SU-DHL-6 (cell line): ENCODE data around the gene MARK3.

Experiments used
- H2AFZ ChIP-seq: fragments of 200-600 bp; sonication (generic); 2 replicates; pipeline ENCODE4 v1.6.1; 2014; ENCODE audit warnings: low read depth, mild to moderate bottlenecking, moderate library complexity, mixed read lengths, antibody characterized with exemption, low read length; ENCODE audit not compliant: severe bottlenecking
- H3F3A ChIP-seq: fragments of 200-600 bp; shearing (Covaris generic); 2 replicates; pipeline ENCODE4 v1.6.0; 2016; ENCODE audit warnings: antibody characterized with exemption, mild to moderate bottlenecking; ENCODE audit not compliant: insufficient read depth
- H3K27ac ChIP-seq: fragments of 200-600 bp; sonication (generic); 2 replicates; pipeline ENCODE4 v1.5.1; 2016; ENCODE audit warnings: low read depth, mild to moderate bottlenecking, low read length, moderate library complexity, mixed read lengths
- H3K27me3 ChIP-seq: fragments of 200-600 bp; sonication (generic), shearing (Covaris generic); 2 replicates; pipeline ENCODE4 v1.6.0; 2014; ENCODE audit warnings: mild to moderate bottlenecking, low read length
- H3K36me3 ChIP-seq: fragments of 200-600 bp; sonication (generic); 2 replicates; pipeline ENCODE4 v1.6.1; 2014; ENCODE audit warnings: mild to moderate bottlenecking, low read length, mixed read lengths
- H3K4me2 ChIP-seq: fragments of 300-600, 200-600 bp; shearing (Covaris generic), sonication (generic); 2 replicates; pipeline ENCODE4 v1.6.0; 2014; ENCODE audit warnings: low read length, low read depth, mild to moderate bottlenecking; ENCODE audit not compliant: poor library complexity, severe bottlenecking
- H3K4me3 ChIP-seq: fragments of 200-600 bp; sonication (generic); 2 replicates; pipeline ENCODE4 v1.5.1; 2014; ENCODE audit warnings: antibody characterized with exemption, low read length, mild to moderate bottlenecking, mixed read lengths; ENCODE audit not compliant: insufficient read depth, poor library complexity, severe bottlenecking
- H3K79me2 ChIP-seq: fragments of 200-600 bp; sonication (generic); 2 replicates; pipeline ENCODE4 v1.6.1; 2014; ENCODE audit warnings: mild to moderate bottlenecking, low read length, moderate library complexity; ENCODE audit not compliant: insufficient read depth
- H3K9ac ChIP-seq: fragments of 200-600 bp; sonication (generic); 2 replicates; pipeline ENCODE4 v1.7.0; 2014; ENCODE audit warnings: mild to moderate bottlenecking, low read length
- H3K9me2 ChIP-seq: fragments of 200-600 bp; sonication (generic); replicated peaks from 2 replicates; pipeline ENCODE4 v1.6.1; 2014; ENCODE audit warnings: low read length; ENCODE audit not compliant: insufficient read depth
- H3K9me3 ChIP-seq: fragments of 200-600 bp; sonication (generic); 2 replicates; pipeline ENCODE4 v1.6.1; 2014; ENCODE audit warnings: low read length, mixed read lengths; ENCODE audit not compliant: insufficient read depth
- H4K20me1 ChIP-seq: fragments of 200-600 bp; sonication (generic); 2 replicates; pipeline ENCODE4 v1.6.1; 2014; ENCODE audit warnings: low read depth, mild to moderate bottlenecking, antibody characterized with exemption, low read length, moderate library complexity, mixed read lengths
- EZH2phosphoT487 ChIP-seq: fragments of 200-600 bp; sonication (generic), shearing (Covaris generic); conservative IDR thresholded peaks from 2 replicates; pipeline ENCODE4 v1.6.1; 2018; ENCODE audit warnings: mild to moderate bottlenecking, antibody characterized with exemption, low read length, moderate library complexity, mixed read lengths
- TF ChIP-seq, protein P1 (sequence below): fragments of 200-600 bp; sonication (generic); IDR thresholded peaks from one replicate; pipeline ENCODE4 v1.5.1; 2017; ENCODE audit warnings: antibody characterized with exemption, mild to moderate bottlenecking, low read length, moderate library complexity; ENCODE audit not compliant: insufficient read depth, poor library complexity, severe bottlenecking

MARK3 gene

GRCh38 chr14:103378038-103378854, 7.0 kb upstream of the MARK3 start:
- Histone ChIP-seq H3K79me2 (no peaks in the 10 kb centered on the region), H3K9me2 (no peaks in the 10 kb centered on the region)
- no peak for TF ChIP-seq EZH2phosphoT487
- TF ChIP-seq, protein P1, sequence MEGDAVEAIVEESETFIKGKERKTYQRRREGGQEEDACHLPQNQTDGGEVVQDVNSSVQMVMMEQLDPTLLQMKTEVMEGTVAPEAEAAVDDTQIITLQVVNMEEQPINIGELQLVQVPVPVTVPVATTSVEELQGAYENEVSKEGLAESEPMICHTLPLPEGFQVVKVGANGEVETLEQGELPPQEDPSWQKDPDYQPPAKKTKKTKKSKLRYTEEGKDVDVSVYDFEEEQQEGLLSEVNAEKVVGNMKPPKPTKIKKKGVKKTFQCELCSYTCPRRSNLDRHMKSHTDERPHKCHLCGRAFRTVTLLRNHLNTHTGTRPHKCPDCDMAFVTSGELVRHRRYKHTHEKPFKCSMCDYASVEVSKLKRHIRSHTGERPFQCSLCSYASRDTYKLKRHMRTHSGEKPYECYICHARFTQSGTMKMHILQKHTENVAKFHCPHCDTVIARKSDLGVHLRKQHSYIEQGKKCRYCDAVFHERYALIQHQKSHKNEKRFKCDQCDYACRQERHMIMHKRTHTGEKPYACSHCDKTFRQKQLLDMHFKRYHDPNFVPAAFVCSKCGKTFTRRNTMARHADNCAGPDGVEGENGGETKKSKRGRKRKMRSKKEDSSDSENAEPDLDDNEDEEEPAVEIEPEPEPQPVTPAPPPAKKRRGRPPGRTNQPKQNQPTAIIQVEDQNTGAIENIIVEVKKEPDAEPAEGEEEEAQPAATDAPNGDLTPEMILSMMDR = no peak

DNA sequence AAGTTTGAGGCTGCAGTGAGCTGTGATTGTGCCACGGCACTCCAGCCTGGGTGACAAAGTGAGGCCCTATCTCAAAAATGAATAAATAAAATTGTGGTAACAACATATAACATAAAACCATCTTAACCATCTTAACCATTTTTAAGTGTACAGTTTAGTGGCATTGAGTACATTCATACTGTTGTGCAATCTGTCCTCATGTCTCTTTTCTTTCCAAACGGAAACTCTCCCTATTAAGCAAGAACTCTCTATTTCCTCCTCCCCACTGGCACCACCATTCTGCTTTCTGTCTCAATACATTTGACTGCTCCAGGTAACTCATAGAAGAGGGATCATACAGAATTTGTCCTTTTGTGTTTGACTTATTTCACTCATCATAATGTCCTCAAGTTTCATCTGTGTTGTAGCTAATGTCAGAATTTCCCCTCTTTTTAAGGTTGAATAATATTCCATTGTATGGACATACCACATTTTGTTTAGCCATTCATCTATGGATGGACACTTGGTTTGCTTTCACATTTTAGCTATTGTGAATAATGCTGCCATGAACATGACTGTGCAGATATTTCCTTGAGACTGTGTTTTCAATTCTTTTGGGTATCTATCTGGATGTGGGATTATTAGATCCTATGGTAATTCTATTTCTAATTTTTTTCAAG, 4.4 kb upstream of the MARK3 start:
- Histone ChIP-seq H3K27ac (no peak overlapping the region), H3K4me2 (no peak overlapping the region)

More at GRCh38 chr14:103378038-103378854, 7.0 kb upstream of the MARK3 start:
- Histone ChIP-seq H3K4me2 (no peak overlapping the region), H3F3A (no peaks in the 10 kb centered on the region), H2AFZ (no peak overlapping the region), H3K36me3 (no peaks in the 10 kb centered on the region), H3K27me3 (no peaks in the 10 kb centered on the region), H3K4me3 (no peak overlapping the region), H3K9me3 (no peaks in the 10 kb centered on the region), H3K9ac (no peak overlapping the region), H3K27ac (no peak overlapping the region), H4K20me1 (no peaks in the 10 kb centered on the region)

GRCh38 chr14:103382376-103382775, 2.8 kb upstream of the MARK3 start:
- Histone ChIP-seq H3K79me2 (peaks cover 20% of the 10 kb centered on the region), H3K9me3 (no peaks in the 10 kb centered on the region), H3K27me3 (no peaks in the 10 kb centered on the region), H3K4me2 (no peak overlapping the region), H3K4me3 (no peak overlapping the region), H2AFZ (no peak overlapping the region), H3K9ac (no peak overlapping the region), H4K20me1 (peaks cover 4% of the 10 kb centered on the region; the same call in 1 of the 2 replicates), H3F3A (no peaks in the 10 kb centered on the region), H3K9me2 (no peaks in the 10 kb centered on the region), H3K27ac (no peak overlapping the region), H3K36me3 (no peaks in the 10 kb centered on the region)
- TF ChIP-seq, protein P1 = no peak
- no peak for TF ChIP-seq EZH2phosphoT487

More for the DNA sequence above, 4.4 kb upstream of the MARK3 start:
- H3K9me2 ChIP-seq = no peaks in the 10 kb centered on the region
- H4K20me1 ChIP-seq = no peaks in the 10 kb centered on the region
- H3K4me3 ChIP-seq = no peak overlapping the region
- no peak for TF ChIP-seq EZH2phosphoT487
- TF ChIP-seq, protein P1 = no peak
- H2AFZ ChIP-seq = no peak overlapping the region
- H3K9me3 ChIP-seq = no peaks in the 10 kb centered on the region
- H3F3A ChIP-seq = no peaks in the 10 kb centered on the region
- no peaks in the 10 kb centered on the region for H3K36me3 ChIP-seq
- H3K9ac ChIP-seq = no peak overlapping the region
- H3K79me2 ChIP-seq = peaks cover 5% of the 10 kb centered on the region
- H3K27me3 ChIP-seq = no peaks in the 10 kb centered on the region
